Gastrocnemius medialis (tissue), 4 donors: ENCODE results near the gene LRCH3.

Experiments
- POLR2A ChIP-seq, 2 donors: fragments of 450-650 bp; IDR thresholded peaks; one replicate each; pipeline ENCODE4 v1.6.1; 2017; ENCODE audit warnings: antibody characterized with exemption in 2 of 2, mild to moderate bottlenecking in 2 of 2, moderate library complexity in 2 of 2
- TF ChIP-seq, protein P1 (sequence below), 5 experiments: fragments of 450-650 bp in 3 of 5; fragments of 200-600 bp in 2 of 5; sonication (generic) in 2 of 5; IDR thresholded peaks in 4 of 5; conservative IDR thresholded peaks in 1 of 5; 1 replicate in 4 of 5; 2 replicates in 1 of 5; pipeline ENCODE4 v1.5.1; 2016 to 2019; ENCODE audit warnings: antibody characterized with exemption in 5 of 5, mild to moderate bottlenecking in 3 of 5, moderate library complexity in 3 of 5

DNA sequence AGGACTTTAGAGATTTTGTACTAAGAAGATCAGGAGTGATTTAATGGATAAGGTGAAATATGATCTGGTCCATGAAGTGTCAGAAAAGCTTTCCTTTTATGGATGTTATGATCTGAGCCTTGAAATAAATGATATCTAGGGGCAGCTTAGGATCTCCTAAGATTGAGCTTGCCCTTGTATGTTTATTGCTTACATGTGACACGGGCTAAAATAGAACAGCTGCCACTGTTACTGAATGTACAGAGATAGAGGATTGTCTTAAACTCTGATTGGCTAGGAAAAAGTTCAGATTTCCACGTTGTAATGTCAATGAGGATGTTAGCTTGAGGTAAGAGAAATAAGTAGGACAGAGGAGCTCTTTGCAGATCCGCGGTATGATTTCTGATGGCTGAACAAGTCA lies 32.5 kb upstream of the LRCH3 start:
- TF ChIP-seq, protein P1, sequence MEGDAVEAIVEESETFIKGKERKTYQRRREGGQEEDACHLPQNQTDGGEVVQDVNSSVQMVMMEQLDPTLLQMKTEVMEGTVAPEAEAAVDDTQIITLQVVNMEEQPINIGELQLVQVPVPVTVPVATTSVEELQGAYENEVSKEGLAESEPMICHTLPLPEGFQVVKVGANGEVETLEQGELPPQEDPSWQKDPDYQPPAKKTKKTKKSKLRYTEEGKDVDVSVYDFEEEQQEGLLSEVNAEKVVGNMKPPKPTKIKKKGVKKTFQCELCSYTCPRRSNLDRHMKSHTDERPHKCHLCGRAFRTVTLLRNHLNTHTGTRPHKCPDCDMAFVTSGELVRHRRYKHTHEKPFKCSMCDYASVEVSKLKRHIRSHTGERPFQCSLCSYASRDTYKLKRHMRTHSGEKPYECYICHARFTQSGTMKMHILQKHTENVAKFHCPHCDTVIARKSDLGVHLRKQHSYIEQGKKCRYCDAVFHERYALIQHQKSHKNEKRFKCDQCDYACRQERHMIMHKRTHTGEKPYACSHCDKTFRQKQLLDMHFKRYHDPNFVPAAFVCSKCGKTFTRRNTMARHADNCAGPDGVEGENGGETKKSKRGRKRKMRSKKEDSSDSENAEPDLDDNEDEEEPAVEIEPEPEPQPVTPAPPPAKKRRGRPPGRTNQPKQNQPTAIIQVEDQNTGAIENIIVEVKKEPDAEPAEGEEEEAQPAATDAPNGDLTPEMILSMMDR (IDR thresholded peaks at IDR 0.05 in 4 of 5, conservative IDR thresholded peaks at IDR 0.05 in 1 of 5) = no peak
- TF ChIP-seq POLR2A (IDR thresholded peaks at IDR 0.05) = no peak
